HG02759 (cell line): ENCODE measurements around the gene ANGPTL8.

ENCODE experiments used
- ATAC-seq: cut with Tn5 transposase; IDR thresholded peaks from one replicate; pipeline ENCODE4 v1.9.1; 2021; ENCODE audit warnings: mild to moderate bottlenecking, moderate library complexity; ENCODE audit not compliant: unreplicated experiment

The ANGPTL8 gene

DNA sequence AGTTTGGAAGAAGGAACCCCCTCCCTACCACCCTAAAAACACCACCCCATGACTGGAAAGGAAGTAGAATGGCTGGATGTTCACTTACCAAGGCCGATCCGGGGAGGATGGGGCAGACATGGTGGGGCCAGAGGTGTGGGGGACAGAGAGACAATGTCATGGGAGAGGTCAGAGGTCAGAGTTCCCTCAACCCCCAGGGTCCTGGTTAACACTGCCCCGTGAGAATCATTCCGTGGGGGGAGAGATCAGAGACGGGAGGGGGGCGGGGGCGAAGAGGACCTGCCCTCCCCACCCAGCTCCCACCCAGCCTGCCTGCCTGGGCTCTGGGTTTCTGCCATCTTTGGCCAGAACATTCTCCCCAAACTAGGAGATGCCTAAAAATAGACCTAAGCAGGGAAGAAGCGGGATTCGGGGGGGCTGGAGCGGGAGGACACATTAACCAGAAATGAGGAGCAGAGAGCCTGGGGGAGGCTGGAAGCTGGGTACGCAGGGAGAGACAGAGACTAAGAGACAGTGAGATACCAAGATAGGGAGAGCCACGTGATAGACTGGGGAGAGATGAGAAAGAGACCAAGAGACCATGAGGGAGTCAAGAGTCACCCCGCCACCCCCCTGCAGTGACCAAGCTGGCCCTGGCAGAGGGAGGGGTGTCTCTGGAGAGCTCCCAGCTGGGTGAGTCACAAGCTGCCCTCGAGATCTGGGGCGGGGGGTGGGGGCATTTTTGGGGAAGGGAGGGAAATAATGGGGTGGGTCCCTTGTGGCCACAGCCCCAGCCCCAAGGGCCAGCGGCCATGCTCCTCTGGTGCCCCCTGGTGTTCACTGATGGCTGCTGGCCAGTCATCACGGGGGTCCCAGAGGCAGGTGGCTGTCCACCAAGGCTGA lies 36.0 kb upstream of the ANGPTL8 start:
- no peak for ATAC-seq

DNA sequence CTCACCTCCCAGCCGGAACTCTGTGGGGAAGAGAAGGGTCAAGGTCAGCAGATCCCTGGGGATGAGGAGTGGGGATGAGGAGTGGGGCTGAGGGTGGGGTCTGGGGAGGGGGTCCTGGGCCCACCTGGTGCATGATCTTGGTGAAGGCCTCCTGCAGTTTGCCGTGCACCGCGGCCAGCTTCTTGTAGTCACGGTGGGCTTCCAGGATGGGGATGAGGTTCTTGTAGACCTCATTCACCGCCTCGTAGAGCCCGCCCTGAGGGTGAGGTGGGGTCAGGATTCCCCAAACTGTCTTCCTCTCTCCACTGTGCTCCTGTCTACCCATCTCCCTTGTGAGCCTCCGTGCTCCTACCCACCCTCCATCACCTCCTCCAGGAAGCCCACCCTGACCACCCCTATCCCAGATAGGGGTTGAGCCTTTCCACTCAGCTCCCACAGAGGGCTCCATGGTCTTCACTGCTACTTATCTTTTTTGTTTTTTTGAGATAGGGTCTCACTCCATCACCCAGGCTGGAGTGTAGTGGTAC lies 35.3 kb upstream of the ANGPTL8 start:
- ATAC-seq: no peak

DNA sequence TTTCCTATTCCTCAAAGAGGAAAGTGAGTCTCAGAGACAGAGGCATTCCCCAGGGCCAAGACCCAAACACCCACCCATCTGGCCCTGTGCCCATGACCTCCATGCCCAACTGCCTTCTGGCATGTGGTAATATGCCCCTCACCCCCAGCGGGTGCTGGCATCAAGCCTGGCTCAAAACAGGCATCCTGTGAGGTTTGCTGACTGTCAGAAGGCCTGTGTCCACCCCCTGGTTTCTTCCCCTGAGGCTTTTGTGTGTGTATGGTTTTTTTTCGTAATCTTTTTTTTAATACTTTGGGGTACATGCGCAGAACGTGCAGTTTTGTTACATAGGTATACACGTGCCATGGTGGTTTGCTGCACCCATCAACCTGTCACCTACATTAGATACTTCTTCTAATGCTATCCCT lies 34.5 kb upstream of the ANGPTL8 start:
- no peak for ATAC-seq

DNA sequence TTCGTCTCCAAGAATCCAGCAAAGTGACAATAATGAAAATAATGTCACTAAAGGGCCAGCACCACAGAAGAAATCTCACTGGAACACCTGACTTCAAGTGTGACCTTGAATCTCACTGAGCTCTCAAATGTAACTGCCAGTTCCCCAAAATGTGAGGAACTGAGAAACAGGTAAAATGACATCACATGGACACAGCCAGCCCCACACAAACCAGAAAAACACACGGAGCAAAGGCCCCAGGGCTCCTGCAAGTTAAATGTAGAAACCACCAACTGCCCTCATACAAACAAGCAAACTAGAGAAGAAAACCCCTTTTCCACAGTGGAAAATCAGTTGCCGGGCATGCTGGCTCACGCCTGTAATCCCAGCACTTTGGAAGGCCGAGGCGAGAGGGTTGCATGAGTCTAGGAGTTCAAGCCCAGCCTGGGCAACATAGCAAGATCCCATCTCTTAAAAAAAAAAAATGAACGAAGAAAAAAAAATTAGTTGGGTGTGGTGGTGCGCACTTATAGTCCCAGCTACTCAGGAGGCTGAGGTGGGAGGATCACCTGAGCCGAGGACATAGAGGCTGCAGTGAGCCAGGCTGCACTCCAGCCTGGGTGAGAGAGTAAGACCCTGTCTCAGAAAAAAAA lies 33.4 kb upstream of the ANGPTL8 start:
- ATAC-seq: no peak

DNA sequence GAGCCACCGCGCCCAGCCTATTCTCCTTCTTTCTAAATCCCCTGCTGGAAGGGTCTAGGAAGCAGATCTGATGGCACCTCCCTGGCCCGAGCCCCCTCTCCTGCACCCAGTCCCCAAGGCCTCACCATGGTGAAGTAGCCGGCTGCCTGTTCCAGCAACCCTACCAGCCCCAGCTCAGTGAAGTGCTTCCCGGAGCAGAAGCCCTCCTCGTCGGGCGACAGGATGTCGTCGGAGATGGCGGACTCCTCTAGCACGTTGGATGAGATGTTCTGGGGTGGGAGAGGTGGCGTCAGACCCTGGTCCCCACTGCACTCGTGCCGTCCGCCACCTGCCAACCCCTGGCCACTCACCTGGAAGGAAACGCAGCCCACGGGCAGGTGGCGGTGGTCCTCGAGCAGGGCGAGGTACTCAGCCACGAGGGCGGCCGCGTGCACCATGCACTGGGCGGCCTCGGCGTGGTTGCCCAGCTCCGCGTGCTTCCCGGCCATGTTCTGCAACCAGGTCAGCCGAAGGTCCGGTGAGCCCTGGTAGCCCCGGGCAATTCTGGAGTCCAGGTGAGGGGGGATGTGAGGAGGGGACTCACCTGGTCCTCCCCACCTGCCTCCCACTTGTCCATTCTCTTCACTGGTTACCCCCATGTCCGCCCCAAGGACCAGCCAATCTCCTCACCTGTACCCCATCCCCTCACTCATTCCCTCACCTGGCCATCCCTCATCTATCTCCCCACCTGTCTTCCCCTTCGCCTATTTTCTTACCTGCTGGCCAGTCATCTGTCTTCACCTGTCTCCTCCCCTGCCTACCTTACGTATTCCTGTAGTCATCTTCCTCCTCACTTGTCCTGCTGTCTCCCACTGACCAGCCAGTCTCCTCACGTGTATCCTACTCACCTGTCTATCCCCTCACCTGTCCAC lies 30.6 kb upstream of the ANGPTL8 start:
- no peak for ATAC-seq

DNA sequence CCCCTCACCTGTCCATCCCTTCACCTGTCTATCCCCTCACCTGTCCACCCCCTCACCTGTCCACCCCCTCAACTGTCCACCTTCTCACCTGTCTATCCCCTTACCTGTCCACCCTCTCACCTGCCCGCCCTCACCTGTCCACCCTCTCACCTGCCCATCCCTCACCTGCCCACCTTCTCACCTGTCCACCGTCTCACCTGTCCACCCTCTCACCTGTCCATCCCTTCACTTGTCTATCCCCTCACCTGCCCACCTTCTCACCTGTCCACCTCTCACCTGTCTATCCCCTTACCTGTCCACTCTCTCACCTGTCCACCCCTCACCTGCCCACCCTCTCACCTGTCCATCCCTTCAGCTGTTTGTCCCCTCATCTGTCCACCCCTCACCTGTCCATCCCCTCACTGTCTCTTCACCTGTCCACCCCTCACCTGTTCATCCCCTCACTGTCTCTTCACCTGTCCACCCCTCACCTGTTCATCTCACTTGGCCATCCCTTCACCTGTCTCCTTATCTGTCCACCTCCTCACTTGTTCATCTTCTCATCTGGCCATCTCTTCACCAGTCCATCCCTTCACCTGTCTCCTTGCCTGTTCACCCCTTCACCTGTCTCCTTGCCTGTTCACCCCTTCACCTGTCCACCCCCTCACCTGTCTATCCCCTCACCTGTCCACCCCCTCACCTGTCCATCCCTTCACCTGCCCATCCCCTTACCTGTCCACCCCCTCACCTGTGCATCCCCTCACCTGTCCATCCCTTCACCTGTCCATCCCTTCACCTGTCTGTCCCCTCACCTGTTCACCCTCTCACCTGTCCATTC lies 29.4 kb upstream of the ANGPTL8 start:
- no peak for ATAC-seq

DNA sequence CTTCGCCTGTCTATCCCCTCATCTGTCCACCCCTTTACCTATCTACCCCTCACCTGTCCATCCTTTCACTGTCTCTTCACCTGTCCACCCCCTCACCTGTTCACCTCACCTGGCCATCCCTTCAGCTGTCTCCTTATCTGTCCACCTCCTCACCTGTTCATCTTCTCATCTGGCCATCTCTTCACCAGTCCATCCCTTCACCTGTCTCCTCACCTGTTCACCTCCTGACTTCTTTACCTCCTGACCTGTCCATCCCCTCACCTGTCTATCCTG lies 28.8 kb upstream of the ANGPTL8 start:
- no peak for ATAC-seq

DNA sequence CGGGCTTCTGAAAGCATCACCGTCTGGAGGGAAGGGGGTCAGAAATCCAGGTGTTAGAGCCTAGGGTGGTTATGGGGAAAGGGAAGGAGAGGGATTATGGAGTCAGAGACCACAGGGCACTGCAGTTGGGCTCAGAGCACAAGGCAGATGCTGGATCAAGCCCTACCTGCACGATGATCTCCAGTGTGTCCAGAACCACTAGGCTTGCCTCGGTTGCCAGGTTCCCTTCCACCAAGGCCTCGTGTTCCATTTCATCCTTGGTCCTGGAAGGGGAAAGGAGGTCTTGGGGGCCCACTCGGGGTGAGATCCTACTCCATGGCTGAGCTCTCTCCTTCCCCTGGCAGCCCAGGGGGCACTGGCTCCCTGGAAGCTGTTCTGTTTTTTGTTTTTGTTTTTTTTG lies 25.0 kb upstream of the ANGPTL8 start:
- ATAC-seq: no peak

DNA sequence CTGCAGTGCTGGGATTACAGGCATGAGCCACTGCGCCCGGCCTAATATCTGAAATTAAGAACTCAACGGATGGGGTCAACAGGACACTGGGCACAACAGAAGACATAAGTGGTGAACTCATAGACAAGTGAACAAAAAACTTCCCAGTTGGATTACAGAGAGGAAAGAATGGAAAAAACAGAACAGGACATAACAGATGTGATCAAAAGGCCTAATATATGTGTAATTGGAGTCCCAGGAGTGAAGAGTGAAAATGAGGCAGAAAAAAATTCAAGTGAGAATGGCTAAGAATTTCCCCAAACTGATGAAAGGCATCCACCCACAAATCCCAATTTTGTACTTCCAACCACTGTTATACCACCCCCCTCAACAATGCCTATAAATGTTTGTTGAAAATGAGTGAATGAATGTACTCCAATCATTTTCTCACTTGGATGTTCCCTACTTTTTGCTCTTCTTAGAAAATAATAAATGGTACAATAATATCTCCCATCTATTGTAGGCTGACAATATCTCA lies 18.3 kb upstream of the ANGPTL8 start:
- ATAC-seq: no peak

DNA sequence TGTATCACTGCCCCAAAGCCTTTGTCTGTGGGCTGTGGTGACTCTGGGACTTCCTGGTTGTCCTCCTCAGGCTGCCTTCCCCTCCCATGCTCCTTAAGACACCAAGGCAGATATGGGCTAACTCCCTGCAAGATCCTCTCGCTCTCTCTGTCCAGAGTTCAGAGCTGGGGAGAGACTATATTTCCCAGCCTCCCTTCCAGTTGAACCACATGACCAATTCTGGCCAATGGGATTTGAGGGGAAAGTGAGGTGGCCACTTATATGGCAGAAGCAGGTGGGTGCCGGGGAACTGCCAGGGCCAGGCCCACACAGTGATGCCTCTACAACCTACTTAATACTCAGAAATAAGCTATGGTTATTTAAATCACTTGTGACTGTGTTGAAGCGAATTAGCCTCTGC lies 16.2 kb upstream of the ANGPTL8 start:
- no peak for ATAC-seq

DNA sequence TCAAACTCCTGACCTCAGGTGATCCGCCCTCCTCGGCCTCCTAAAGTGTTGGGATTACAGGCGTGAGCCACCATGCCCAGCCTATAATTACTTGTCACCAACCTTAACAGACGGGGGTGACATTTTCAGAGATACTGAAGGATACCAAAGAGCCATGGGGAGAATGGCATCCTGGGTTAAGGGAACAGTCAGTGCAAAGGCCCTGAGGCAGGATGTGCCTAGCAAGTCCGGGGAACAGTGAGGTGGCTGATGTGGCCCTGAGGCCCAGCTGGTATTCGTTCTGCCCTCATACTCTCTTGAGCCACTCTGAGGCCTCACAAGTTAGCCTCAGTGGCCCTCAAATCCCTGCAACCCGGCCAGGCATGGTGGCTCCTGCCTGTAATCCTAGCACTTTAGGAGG lies 15.0 kb upstream of the ANGPTL8 start:
- ATAC-seq: no peak

DNA sequence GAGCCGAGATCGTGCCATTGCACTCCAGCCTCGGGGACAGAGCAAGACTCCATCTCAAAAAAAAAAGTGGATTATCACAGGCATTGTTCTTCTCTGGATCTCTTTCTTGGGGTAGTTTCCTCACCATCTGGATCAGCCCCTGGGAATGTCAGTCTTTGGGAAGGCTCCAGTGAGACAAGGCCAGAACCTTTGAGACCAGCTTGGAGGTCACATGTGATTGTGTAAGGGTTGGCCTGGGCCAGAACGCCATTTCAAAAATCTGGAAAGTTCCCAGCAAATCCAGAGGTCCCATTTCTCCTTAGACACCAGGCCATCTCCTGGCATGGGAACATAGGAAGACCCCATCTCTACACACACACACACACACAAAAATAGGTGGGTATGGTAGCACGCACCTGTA lies 14.2 kb upstream of the ANGPTL8 start:
- ATAC-seq: no peak

DNA sequence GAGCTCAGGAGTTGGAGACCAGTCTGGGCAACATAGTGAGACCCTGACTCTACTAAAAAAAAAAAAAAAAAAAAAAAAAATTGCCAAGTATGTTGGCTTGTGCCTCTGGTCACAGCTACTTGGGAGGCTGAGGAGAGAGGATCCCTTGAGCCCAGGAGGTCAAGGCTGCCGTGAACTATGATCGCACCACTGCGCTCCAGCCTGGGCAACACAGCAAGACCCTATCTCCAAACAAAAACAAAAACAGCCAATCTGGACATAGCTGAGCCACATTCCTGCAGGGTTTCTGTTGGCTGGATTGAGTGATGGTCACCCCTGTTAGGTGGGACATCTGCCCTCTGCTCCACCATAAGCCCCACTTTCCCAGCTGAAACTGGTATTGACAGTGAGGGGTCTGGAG lies 13.6 kb upstream of the ANGPTL8 start:
- ATAC-seq: no peak

DNA sequence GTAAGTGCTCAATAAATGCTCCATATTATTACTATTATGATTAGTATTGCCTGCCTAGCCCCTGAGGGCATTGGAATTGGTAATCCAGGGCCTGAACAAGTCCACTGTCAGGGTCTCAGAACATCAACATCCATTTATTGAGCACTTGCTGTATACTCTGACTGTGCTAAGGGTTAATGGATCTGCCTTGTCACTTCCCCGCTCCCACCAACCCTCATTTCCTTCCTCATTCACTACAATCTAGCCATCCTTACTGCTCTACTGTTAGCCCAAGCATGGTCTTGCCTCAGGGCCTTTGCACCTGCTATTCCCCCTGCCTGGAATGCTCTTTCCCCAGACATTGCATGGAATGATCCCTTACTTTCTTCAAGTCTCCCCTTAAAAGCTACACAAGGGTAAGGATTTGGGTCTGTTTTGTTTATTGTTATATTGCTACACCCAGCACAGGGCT lies 12.7 kb upstream of the ANGPTL8 start:
- ATAC-seq: no peak

DNA sequence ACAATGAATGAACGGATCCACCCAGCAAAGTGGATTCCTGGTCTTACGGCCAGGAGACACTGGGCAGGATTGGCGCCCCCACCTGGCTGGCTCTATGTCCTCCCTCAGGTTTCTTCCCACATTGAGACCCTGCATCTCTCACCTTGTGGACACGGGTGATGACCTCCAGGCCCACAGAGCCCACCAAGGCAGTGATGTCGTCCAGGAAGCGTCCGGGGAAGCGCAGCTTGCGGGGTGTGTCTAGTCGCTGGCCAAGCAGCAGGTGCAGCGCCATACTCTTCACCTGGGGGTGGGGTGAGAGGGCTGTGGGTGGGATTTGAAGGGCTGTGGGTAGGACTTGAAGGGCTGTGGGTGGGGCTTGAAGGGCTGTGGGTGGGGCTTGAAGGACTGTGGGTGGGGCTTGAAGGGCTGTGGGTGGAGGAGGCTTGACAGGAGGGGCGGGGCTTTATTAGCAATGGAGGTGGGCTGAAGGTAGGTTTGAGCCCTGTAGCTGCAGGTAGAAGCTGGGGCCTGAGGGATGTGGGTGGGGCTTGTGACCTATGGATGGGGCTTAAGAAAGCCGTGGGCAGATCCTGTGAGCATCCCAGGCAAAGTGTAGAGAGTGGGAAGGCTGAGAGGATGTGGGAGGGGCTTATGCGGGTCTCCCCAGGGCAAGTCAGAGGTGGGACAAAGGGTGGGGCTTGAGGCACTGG lies 12.1 kb upstream of the ANGPTL8 start:
- ATAC-seq: no peak

DNA sequence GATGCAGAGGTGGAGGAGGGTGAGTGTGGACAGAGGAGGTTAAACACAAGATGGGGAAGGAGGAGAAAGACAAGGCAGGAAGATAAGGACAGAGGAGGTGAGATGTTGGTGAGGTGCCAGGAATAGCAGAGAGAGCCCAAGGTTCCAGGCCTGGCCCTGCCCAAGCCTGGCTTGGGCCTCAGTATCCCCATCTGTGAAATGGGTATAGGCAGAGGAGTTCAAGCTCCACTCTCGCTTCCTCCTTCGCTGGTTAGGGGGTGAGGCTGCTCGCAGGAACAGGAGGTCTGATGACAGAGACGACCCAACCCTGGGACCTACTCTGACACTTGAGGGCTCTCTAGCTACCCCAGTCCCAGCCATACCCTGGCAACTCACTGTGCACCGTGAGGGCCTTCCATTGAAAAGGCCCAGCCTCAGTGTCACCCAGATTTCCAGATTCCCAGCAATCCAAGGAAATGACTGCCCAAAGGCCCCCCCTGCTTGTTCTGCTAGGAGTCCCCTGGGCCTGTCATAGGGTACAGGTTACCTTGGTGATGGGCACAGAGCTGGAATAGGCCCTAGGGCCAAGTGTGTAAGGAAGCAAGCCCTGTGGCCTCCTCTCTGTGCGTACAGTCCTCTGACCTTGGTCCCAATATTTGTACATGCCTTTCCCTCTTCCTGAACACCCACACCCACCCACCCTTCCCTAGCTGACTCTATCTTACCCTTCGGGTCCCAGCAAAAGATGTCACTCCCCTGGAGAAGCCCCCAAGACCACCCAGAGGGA lies 8.6 kb upstream of the ANGPTL8 start:
- ATAC-seq: no peak

DNA sequence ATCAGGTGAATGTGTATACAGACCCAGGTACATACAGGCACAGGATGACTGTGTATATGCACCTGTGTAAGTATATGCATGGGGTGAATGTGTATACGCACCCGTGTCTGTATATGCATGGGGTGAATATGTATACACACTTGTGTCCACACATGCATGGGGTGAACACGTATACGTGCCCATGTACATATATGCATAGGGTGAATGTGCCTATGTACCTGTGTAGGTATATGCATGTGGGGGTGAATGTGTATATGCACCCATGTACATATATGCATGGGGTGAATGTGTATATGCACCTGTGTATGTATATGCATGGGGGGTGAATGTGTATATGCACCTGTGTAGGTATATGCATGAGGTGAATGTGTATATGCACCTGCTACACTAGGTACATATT lies 6.9 kb upstream of the ANGPTL8 start:
- ATAC-seq: no peak

DNA sequence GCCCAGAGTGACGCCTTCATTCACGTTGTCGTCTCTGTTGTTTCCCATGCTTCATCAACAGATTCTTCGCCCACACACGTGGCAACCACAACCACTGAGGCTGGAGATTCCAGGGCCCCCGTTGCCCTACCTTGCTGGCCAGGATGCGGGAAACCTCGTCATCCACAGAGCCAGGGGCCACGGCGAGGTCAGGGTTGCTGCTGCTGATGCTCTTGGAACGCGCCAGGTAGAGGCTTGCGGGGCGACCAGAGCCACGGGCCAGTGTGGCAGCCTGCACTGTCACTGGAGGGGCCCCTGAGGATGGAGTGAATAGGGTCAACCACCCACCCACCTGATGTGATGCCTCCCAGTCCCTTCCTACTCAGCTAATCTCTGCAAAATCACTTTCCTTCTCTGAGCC lies 6.3 kb upstream of the ANGPTL8 start:
- ATAC-seq: no peak

DNA sequence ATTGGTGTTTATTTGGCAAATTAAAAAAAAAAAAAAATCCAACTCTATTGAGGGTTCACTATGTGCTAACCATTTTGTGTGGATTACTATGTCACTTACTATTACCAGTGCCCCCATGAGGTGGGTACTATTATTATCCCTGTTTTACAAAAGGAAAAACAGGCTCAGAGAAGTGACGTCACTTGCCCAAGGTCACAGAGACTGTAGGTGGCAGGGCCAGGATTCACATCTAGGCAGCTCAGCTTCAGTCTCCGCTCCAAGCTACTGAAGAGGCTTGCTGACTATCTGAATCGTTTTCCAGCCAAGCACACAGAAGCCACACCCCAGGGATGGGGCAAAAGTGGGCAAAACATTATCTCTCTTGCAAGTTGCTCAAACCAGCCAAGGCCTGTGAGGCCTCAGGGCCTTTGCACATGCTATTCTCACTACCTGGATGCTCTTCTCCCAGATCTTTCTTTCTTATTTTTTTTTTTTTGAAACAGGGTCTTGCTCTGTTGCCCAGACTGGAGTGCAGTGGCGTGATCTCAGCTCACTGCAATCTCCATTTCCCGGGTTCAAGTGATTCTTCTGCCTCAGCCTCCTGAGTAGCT lies 4.8 kb upstream of the ANGPTL8 start:
- ATAC-seq: no peak
